Neural cell (in vitro differentiated cells): ENCODE data around the gene CDKL5. TPM values are rescaled to one million over a fixed set of nuclear protein-coding genes. Genes with fewer than 3 reads are reported as not detected.

ENCODE experiments used
- H2AFZ ChIP-seq: fragments of 200-600, 300-800 bp; sonication (generic), shearing (Covaris generic); 2 replicates; pipeline ENCODE4 v1.6.0; 2014; ENCODE audit warnings: low read depth, mild to moderate bottlenecking, antibody characterized with exemption, low read length, moderate library complexity
- H3F3A ChIP-seq: fragments of 200-600 bp; shearing (Covaris generic); 2 replicates; pipeline ENCODE4 v1.6.1; 2016; ENCODE audit warnings: mild to moderate bottlenecking, moderate library complexity, mixed read lengths, antibody characterized with exemption, low read length; ENCODE audit not compliant: insufficient read depth, poor library complexity, severe bottlenecking
- H3K27ac ChIP-seq: fragments of 200-600, 300-800 bp; sonication (generic), shearing (Covaris generic); 2 replicates; pipeline ENCODE4 v1.5.1; 2014; ENCODE audit warnings: mild to moderate bottlenecking, low read length, moderate library complexity
- H3K27me3 ChIP-seq: fragments of 300-800, 200-600 bp; sonication (generic), shearing (Covaris generic); 2 replicates; pipeline ENCODE4 v1.6.0; 2014; ENCODE audit warnings: mild to moderate bottlenecking, low read depth, low read length, moderate library complexity; ENCODE audit not compliant: insufficient read depth
- H3K36me3 ChIP-seq: fragments of 300-800, 200-600 bp; sonication (generic), shearing (Covaris generic); 2 replicates; pipeline ENCODE4 v1.5.1; 2014; ENCODE audit warnings: mild to moderate bottlenecking, antibody characterized with exemption, low read length, moderate library complexity; ENCODE audit not compliant: insufficient read depth
- H3K4me2 ChIP-seq: fragments of 300-800, 200-600 bp; sonication (generic), shearing (Covaris generic); 2 replicates; pipeline ENCODE4 v1.6.0; 2014; ENCODE audit warnings: mild to moderate bottlenecking, low read length
- H3K4me3 ChIP-seq: fragments of 300-800, 200-600 bp; sonication (generic), shearing (Covaris generic); 2 replicates; pipeline ENCODE4 v1.5.1; 2014; ENCODE audit warnings: mild to moderate bottlenecking, low read length, moderate library complexity
- H3K79me2 ChIP-seq: fragments of 200-600 bp; shearing (Covaris generic); replicated peaks from 2 replicates; pipeline ENCODE4 v1.6.0; 2014; ENCODE audit warnings: mild to moderate bottlenecking, low read length, moderate library complexity; ENCODE audit not compliant: insufficient read depth
- H3K9ac ChIP-seq: fragments of 300-800, 200-600 bp; sonication (generic), shearing (Covaris generic); 2 replicates; pipeline ENCODE4 v1.6.1; 2016; ENCODE audit warnings: mild to moderate bottlenecking, low read length, mixed read lengths
- H3K9me2 ChIP-seq: fragments of 200-600 bp; shearing (Covaris generic); 2 replicates; pipeline ENCODE4 v1.6.1; 2016; ENCODE audit warnings: mild to moderate bottlenecking, low read length, mixed read lengths; ENCODE audit not compliant: insufficient read depth
- H3K9me3 ChIP-seq: fragments of 200-600, 300-800 bp; sonication (generic), shearing (Covaris generic); 2 replicates; pipeline ENCODE4 v1.6.1; 2016; ENCODE audit warnings: mild to moderate bottlenecking, mixed run types, low read length, moderate library complexity, mixed read lengths
- H4K20me1 ChIP-seq: fragments of 200-600 bp; shearing (Covaris generic); 2 replicates; pipeline ENCODE4 v1.6.1; 2016; ENCODE audit warnings: mild to moderate bottlenecking, mixed run types; ENCODE audit not compliant: insufficient read depth
- CTCF ChIP-seq: fragments of 450-650 bp; IDR thresholded peaks from 2 replicates; pipeline ENCODE4 v1.5.1; 2014; ENCODE audit warnings: antibody characterized with exemption, mild to moderate bottlenecking, moderate library complexity; ENCODE audit not compliant: poor library complexity, severe bottlenecking
- EZH2 ChIP-seq: fragments of 200-600, 300-800 bp; shearing (Covaris generic), sonication (generic); IDR thresholded peaks from 2 replicates; pipeline ENCODE4 v1.6.1; 2014; ENCODE audit warnings: antibody characterized with exemption, low read length, borderline replicate concordance, mild to moderate bottlenecking; ENCODE audit not compliant: insufficient read depth, poor library complexity, severe bottlenecking
- POLR2AphosphoS5 ChIP-seq: IDR thresholded peaks from 2 replicates; pipeline ENCODE4 v1.6.1; 2012
- RAD21 ChIP-seq: fragments of 450-650 bp; conservative IDR thresholded peaks from 2 replicates; pipeline ENCODE4 v1.6.1; 2014; ENCODE audit warnings: antibody characterized with exemption, mild to moderate bottlenecking, moderate library complexity
- REST ChIP-seq: IDR thresholded peaks from 2 replicates; pipeline ENCODE4 v1.6.1; 2012; ENCODE audit warnings: borderline replicate concordance
- SMC3 ChIP-seq: fragments of 450-650 bp; conservative IDR thresholded peaks from 2 replicates; pipeline ENCODE4 v1.6.1; 2014; ENCODE audit warnings: antibody characterized with exemption, mild to moderate bottlenecking, moderate library complexity; ENCODE audit not compliant: poor library complexity
- TAF1 ChIP-seq: IDR thresholded peaks from 2 replicates; pipeline ENCODE4 v1.6.1; 2012; ENCODE audit warnings: low read depth
- polyA plus RNA-seq: library from polyadenylated mRNA; depleted of rRNA; stranded (reverse); fragments of >200 nt; gene quantifications from 2 replicates; pipeline ENCODE4 v1.2.3, GENCODE V29; 2014

CDKL5 gene
- polyA plus RNA-seq, 1 donor from 2014 or later: 5.3 TPM

- H3F3A ChIP-seq: no peaks in the 10 kb centered on the region
- no peak overlapping the region for H3K4me3 ChIP-seq
- H3K9me3 ChIP-seq: no peaks in the 10 kb centered on the region
- H3K4me2 ChIP-seq: no peak overlapping the region
- no peak for TF ChIP-seq CTCF
- TF ChIP-seq RAD21: no peak
- TF ChIP-seq EZH2: no peak
- no peak for TF ChIP-seq REST
- no peak for TF ChIP-seq SMC3
- no peak overlapping the region for H2AFZ ChIP-seq
- H4K20me1 ChIP-seq: no peaks in the 10 kb centered on the region
- H3K27ac ChIP-seq: no peak overlapping the region
- no peaks in the 10 kb centered on the region for H3K36me3 ChIP-seq
- no peak overlapping the region for H3K9ac ChIP-seq
- H3K79me2 ChIP-seq: no peaks in the 10 kb centered on the region
- H3K9me2 ChIP-seq: no peaks in the 10 kb centered on the region
- no peaks in the 10 kb centered on the region for H3K27me3 ChIP-seq
These were observed 273.6 kb downstream of the CDKL5 start for GRCh38 chrX:18698737-18699650.

- no peak overlapping the region for H3K9ac ChIP-seq
- no peaks in the 10 kb centered on the region for H3F3A ChIP-seq
- H3K4me2 ChIP-seq: no peak overlapping the region
- H3K27ac ChIP-seq: no peak overlapping the region
- H3K9me3 ChIP-seq: no peaks in the 10 kb centered on the region
- no peak overlapping the region for H3K4me3 ChIP-seq
- H3K9me2 ChIP-seq: no peaks in the 10 kb centered on the region
- no peaks in the 10 kb centered on the region for H3K27me3 ChIP-seq
- H3K36me3 ChIP-seq: no peaks in the 10 kb centered on the region
- H3K79me2 ChIP-seq: no peaks in the 10 kb centered on the region
- no peaks in the 10 kb centered on the region for H4K20me1 ChIP-seq
- no peak for TF ChIP-seq CTCF
- TF ChIP-seq POLR2AphosphoS5: no peak
- TF ChIP-seq RAD21: no peak
- no peak for TF ChIP-seq TAF1
- no peak for TF ChIP-seq REST
- H2AFZ ChIP-seq: no peak overlapping the region
These were observed 276.4 kb downstream of the CDKL5 start for GRCh38 chrX:18701621-18702361.
